Choroid plexus epithelial cell (primary cell): ENCODE results near the gene DIP2C.

Experiments
- DNase-seq: peaks from one replicate; pipeline ENCODE4 v3.0.0-alpha.2; 2010; ENCODE audit warnings: low read depth
- H3K4me3 ChIP-seq: 2 replicates; pipeline ENCODE4 v1.5.1; 2011; ENCODE audit warnings: low read depth, mild to moderate bottlenecking, control low read depth, low read length, moderate library complexity
- TF ChIP-seq, protein P1 (sequence below): conservative IDR thresholded peaks from 2 replicates; pipeline ENCODE4 v1.5.1; 2011; ENCODE audit warnings: low read depth, mild to moderate bottlenecking, control low read depth, inconsistent platforms, low read length, moderate library complexity

The DIP2C gene

GRCh38 chr10:344582-345200, 344.8 kb downstream of the DIP2C start:
- DNase-seq: no peak
- TF ChIP-seq, protein P1, sequence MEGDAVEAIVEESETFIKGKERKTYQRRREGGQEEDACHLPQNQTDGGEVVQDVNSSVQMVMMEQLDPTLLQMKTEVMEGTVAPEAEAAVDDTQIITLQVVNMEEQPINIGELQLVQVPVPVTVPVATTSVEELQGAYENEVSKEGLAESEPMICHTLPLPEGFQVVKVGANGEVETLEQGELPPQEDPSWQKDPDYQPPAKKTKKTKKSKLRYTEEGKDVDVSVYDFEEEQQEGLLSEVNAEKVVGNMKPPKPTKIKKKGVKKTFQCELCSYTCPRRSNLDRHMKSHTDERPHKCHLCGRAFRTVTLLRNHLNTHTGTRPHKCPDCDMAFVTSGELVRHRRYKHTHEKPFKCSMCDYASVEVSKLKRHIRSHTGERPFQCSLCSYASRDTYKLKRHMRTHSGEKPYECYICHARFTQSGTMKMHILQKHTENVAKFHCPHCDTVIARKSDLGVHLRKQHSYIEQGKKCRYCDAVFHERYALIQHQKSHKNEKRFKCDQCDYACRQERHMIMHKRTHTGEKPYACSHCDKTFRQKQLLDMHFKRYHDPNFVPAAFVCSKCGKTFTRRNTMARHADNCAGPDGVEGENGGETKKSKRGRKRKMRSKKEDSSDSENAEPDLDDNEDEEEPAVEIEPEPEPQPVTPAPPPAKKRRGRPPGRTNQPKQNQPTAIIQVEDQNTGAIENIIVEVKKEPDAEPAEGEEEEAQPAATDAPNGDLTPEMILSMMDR: no peak
- no peak overlapping the region for H3K4me3 ChIP-seq

DNA sequence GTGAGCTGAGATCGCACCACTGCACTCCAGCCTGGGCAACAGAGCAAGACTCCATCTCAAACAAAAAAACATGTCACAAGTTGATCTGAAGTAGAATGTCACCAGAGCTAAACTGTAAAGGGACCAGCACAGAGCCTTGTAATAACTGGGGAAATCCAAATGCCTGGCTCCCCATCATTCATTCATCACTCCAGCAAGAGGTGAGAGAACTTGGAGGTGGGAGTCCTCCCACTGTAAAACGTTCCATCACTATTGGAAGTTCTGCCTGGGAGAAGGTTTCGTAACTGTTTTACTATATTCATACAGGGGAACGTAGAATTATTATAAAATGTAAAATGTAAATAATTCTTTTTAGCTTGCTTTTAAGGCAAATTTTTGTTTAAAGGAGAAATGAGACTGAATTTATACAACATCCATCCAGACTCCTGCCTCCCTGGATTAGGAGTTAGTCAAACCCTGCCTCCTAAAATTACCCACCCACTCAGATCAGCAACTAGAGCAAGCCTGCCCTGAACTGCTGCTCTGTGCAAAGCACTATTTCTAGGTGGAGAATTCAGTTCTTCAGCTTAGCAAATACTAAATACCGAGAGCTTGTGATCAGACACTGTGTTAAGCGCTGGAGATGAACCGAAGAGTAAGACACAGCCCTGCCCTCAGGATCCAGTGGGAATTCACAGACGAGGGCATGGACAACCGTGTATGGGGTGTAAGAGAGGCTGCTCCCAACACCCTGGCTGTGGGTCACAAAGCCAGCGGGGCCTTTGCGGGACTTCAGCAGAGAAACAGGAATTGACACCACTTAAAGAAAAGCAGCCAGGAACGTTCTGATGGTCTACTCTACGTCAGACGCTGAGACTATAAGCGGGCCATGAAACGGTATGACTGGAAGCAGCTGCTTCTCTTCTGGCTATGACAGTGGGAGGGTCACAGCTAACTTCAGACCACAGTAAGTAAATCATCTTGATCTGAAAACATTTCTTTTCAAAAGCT, 345.9 kb downstream of the DIP2C start:
- H3K4me3 ChIP-seq: no peak overlapping the region
- DNase-seq: no peak
- TF ChIP-seq, protein P1: no peak

GRCh38 chr10:341081-341740, 348.3 kb downstream of the DIP2C start:
- TF ChIP-seq, protein P1: no peak
- no peak for DNase-seq
- H3K4me3 ChIP-seq: no peak overlapping the region

GRCh38 chr10:340646-341045, 348.8 kb downstream of the DIP2C start:
- DNase-seq: no peak
- TF ChIP-seq, protein P1: no peak

DNA sequence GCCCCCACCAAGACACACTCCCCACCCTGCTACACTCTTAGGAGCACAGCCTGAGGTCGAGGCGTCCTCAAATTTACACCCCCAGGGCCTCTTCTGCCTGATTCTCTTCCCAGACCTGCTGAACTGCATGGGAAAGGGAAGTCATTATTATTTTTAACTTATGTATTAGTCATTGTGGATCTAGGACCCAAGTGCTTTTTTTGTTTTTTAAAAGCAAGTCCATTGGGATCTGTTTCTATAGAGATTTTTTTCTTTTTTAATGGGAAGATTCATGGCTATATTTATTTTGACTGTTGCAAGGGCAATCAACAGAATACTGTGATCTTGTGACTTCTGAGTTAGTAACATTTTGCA, 350.5 kb downstream of the DIP2C start:
- no peak for DNase-seq
- TF ChIP-seq, protein P1: no peak
- H3K4me3 ChIP-seq: no peak overlapping the region

More at GRCh38 chr10:340646-341045, 348.8 kb downstream of the DIP2C start:
- no peak overlapping the region for H3K4me3 ChIP-seq

GRCh38 chr10:338171-339037, 351.1 kb downstream of the DIP2C start:
- TF ChIP-seq, protein P1: no peak
- H3K4me3 ChIP-seq: no peak overlapping the region
- DNase-seq: no peak
